ENCODE measurements around the gene ILF2.

DNA sequence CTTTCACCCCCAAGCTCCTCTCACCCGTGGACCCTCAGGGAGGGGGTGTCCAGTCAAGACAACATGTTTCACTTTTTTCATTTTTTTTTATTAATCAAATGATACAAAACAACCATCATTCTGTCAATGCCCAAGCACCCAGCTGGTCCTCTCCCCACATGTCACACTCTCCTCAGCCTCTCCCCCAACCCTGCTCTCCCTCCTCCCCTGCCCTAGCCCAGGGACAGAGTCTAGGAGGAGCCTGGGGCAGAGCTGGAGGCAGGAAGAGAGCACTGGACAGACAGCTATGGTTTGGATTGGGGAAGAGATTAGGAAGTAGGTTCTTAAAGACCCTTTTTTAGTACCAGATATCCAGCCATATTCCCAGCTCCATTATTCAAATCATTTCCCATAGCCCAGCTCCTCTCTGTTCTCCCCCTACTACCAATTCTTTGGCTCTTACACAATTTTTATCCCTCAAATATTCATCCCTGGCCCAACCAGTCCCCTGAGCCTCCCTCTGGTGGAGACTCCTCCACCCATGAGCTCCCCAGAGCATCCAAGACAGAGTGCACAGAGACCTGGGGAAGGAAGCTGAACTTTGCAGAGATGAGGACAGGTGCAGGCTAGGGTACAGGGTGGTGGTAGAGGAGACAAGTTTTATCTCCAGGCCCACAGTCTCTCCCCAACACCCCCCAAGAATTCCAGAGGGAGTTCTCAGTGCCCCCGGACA, 56.4 kb downstream of the ILF2 start:
- TF ChIP-seq POLR2A (IDR thresholded peaks at IDR 0.05) (no peak), POLR2AphosphoS5 (IDR thresholded peaks at IDR 0.05; ENCODE audit: insufficient read depth in 1 of 2, low read depth in 1 of 2) (no peak)
- TF ChIP-seq, protein P1, sequence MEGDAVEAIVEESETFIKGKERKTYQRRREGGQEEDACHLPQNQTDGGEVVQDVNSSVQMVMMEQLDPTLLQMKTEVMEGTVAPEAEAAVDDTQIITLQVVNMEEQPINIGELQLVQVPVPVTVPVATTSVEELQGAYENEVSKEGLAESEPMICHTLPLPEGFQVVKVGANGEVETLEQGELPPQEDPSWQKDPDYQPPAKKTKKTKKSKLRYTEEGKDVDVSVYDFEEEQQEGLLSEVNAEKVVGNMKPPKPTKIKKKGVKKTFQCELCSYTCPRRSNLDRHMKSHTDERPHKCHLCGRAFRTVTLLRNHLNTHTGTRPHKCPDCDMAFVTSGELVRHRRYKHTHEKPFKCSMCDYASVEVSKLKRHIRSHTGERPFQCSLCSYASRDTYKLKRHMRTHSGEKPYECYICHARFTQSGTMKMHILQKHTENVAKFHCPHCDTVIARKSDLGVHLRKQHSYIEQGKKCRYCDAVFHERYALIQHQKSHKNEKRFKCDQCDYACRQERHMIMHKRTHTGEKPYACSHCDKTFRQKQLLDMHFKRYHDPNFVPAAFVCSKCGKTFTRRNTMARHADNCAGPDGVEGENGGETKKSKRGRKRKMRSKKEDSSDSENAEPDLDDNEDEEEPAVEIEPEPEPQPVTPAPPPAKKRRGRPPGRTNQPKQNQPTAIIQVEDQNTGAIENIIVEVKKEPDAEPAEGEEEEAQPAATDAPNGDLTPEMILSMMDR (IDR thresholded peaks at IDR 0.05), result no peak
